Tibial artery (tissue), 4 donors: ENCODE results near the gene OBP2A.

Experiments used
- DNase-seq, 2 donors: peaks; one replicate each; pipeline ENCODE4 v3.0.0-alpha.2; 2019
- H3K27ac ChIP-seq, 2 donors: fragments of 200-600 bp; sonication (generic) in 1 of 2; 1 replicate in 1 of 2; 2 replicates in 1 of 2; pipeline ENCODE4 v1.5.1; 2018 to 2019; ENCODE audit warnings: mild to moderate bottlenecking in 1 of 2
- H3K27me3 ChIP-seq, 2 donors: fragments of 200-600 bp; sonication (generic) in 1 of 2; one replicate each; pipeline versions ENCODE4 v1.5.1 to v1.6.0; 2016 to 2019
- H3K36me3 ChIP-seq, 3 donors: fragments of 200-600 bp; sonication (generic) in 2 of 3; one replicate each; pipeline ENCODE4 v1.5.1; 2016 to 2019; ENCODE audit warnings: mild to moderate bottlenecking in 2 of 3
- H3K4me1 ChIP-seq, 4 donors: fragments of 200-600 bp; sonication (generic) in 2 of 4; 1 replicate in 3 of 4; 2 replicates in 1 of 4; pipeline ENCODE4 v1.5.1; 2016 to 2019
- H3K4me3 ChIP-seq, 2 donors: fragments of 200-600 bp; sonication (generic) in 1 of 2; 1 replicate in 1 of 2; 2 replicates in 1 of 2; pipeline ENCODE4 v1.5.1; 2018 to 2019; ENCODE audit warnings: mild to moderate bottlenecking in 2 of 2
- H3K9me3 ChIP-seq, 3 donors: fragments of 200-600 bp; sonication (generic) in 1 of 3; one replicate each; pipeline ENCODE4 v1.5.1; 2016 to 2019
- intact Hi-C: fragments of 100-400 bp; cut with DNase I; formaldehyde crosslinking; loops from one replicate; pipeline ENCODE4 v1.15.0; 2023; ENCODE audit warnings: low total_unique reads
- TF ChIP-seq, protein P1 (sequence below), 2 experiments: fragments of 200-600 bp in 1 of 2; fragments of 450-650 bp in 1 of 2; IDR thresholded peaks; one replicate each; pipeline ENCODE4 v1.5.1; 2017 to 2019; ENCODE audit warnings: antibody characterized with exemption in 2 of 2, mild to moderate bottlenecking in 1 of 2, moderate library complexity in 1 of 2

OBP2A gene

DNA sequence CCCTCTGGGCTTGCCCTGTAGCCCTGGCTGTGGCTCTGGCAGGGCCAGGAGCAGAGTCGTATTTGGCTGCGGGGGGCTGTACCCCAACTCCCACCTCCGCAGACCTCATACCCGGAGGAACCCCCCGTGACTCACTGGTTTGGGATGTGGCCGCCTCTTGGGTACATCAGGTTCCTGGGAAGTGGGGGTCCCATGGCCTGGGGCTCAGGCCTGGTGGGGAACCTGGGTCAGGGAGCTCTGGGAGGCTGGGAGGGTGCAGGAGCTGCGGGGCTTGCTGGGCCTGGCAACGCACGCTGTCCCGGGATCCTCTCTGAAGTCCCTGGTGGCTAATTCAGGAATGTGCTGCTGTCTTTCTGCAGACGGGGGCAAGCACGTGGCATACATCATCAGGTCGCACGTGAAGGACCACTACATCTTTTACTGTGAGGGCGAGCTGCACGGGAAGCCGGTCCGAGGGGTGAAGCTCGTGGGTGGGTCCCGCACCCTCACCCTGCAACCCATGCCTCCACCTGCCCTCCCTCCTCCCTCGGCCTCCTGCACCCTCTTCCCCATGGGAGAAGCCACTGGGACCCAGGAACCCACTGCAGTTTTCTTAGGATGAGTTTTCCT is 22.3 kb upstream of the OBP2A start:
- no peak overlapping the region for H3K27ac ChIP-seq
- no peak overlapping the region for H3K4me3 ChIP-seq
- peaks cover 0 to 61% of the 10 kb centered on the region in 2 donors for H3K27me3 ChIP-seq
- DNase-seq, result peak in 1 of 2 donors; percentile 44
- TF ChIP-seq, protein P1, sequence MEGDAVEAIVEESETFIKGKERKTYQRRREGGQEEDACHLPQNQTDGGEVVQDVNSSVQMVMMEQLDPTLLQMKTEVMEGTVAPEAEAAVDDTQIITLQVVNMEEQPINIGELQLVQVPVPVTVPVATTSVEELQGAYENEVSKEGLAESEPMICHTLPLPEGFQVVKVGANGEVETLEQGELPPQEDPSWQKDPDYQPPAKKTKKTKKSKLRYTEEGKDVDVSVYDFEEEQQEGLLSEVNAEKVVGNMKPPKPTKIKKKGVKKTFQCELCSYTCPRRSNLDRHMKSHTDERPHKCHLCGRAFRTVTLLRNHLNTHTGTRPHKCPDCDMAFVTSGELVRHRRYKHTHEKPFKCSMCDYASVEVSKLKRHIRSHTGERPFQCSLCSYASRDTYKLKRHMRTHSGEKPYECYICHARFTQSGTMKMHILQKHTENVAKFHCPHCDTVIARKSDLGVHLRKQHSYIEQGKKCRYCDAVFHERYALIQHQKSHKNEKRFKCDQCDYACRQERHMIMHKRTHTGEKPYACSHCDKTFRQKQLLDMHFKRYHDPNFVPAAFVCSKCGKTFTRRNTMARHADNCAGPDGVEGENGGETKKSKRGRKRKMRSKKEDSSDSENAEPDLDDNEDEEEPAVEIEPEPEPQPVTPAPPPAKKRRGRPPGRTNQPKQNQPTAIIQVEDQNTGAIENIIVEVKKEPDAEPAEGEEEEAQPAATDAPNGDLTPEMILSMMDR (IDR thresholded peaks at IDR 0.05), result no peak
- no peaks in the 10 kb centered on the region for H3K4me1 ChIP-seq
- no peaks in the 10 kb centered on the region for H3K9me3 ChIP-seq
- H3K36me3 ChIP-seq, result no peaks in the 10 kb centered on the region
- intact Hi-C loops, result no loop called here

DNA sequence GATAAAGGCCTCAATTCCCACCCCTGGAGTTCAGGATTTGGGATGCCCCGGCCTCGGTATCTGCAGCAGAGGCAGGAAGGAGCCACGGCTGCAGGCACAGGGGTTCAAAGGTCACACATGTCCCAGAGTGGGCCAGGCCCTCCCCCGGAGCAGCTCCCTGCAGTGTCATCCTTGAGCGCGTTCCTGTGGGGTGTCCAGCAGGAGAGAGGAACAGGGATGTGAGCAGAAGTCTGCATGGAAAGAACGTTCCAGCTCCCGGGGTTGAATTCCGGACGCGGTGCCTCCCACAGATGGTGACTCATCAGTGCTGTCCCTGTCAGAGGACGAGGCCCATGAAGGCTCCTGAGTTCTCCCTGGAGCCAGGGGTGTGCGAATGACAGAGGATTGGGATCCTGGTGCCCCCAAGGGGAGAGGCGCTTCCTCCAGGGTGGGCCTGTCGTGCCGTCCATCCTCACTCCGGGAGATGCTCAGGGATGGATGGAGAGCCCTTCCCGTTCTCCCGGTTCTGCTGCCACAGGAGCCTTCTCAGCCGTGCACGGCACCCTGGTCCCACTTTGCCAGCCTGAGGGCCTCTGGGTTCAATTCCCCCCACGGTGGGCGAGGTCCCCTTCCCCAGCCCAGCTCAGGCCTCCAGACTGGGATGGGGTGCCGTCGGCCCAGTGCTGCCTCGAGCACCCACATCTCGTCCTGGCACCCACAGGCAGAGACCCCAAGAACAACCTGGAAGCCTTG is 21.6 kb upstream of the OBP2A start:
- Histone ChIP-seq H3K4me1 (no peaks in the 10 kb centered on the region), H3K27ac (no peak overlapping the region), H3K4me3 (no peak overlapping the region), H3K27me3 (peaks cover 0 to 61% of the 10 kb centered on the region in 2 donors), H3K9me3 (no peaks in the 10 kb centered on the region), H3K36me3 (no peaks in the 10 kb centered on the region)
- DNase-seq, result peak in 1 of 2 donors; percentile 51
- intact Hi-C loops, result no loop called here
- TF ChIP-seq, protein P1 (IDR thresholded peaks at IDR 0.05), result no peak

DNA sequence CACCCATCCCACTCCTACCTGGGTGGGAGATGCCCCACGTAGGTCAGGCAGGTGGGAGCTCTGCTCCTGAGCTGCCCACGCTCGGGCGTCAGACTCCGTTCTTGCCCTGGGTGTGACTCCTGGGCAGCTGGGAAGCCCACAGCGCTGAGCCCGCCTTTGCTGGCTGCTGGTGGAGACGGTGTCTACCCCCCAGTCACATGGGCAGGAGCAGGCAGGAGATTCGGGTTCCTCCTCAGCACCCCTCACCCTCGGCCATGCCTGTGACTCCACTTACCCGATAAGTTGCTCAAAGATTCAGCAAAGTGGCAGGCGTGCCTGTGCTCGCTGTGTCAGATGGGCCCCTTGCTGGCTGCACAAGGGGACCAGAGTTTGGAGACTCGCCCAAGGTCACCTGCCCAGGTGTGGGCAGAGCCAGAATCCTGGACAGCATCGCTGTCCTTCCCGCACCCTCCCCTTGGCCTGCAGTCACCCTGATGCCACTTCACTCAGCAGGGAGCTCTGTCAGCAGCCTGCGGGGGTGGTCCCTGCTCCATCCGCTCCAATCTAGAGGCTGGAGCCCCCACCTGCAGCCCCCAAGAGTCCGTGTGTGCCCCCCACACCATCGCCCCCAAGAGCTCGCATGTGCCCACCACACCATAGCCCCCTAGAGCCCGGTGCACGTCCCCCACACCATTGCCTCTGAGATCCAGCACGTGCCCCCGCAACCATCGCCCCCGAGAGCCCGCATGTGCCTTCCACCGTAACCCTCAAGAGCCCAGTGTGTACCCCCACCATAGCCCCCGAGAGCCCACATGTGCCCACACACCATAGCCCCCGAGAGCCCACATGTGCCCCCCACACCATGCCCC is 20.5 kb upstream of the OBP2A start:
- Histone ChIP-seq H3K4me3 (no peak overlapping the region), H3K36me3 (no peaks in the 10 kb centered on the region), H3K27me3 (peaks cover 0 to 66% of the 10 kb centered on the region in 2 donors), H3K4me1 (no peaks in the 10 kb centered on the region), H3K9me3 (peaks cover 0 to 5% (median 3%) of the 10 kb centered on the region in 3 donors), H3K27ac (no peak overlapping the region)
- DNase-seq, result peak in 1 of 2 donors; percentile 51
- TF ChIP-seq, protein P1 (IDR thresholded peaks at IDR 0.05), result no peak
- intact Hi-C loops, result no loop called here

DNA sequence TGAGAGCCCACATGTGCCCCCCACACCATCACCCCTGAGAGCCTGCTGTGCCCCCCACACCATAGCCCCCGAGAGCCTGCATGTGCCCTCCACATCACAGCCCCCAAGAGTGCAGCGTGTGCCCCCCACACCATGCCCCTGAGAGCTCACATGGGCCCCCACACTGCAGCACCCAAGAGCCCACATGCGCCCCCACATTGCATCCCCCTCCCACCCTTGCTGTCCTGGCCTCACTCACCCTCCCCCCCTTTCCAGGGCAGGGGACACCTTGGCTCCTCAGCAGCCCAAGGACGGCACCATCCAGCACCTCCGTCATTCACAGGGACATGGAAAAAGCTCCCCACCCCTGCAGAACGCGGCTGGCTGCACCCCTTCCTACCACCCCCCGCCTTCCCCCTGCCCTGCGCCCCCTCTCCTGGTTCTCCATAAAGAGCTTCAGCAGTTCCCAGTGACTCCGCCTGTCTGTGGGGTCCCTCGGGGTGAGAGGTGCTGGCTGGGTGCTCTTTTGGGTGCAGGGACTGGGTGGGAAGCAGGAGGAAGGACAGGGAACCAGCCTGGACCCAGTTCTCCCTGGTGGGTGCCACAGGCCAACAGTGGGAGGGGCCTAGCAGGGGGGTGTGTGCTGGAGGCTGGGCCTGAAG is 19.7 kb upstream of the OBP2A start:
- no peak overlapping the region for H3K4me3 ChIP-seq
- peaks cover 0 to 5% (median 3%) of the 10 kb centered on the region in 3 donors for H3K9me3 ChIP-seq
- intact Hi-C loops, result no loop called here
- peak in 1 of 2 donors; percentile 45 for DNase-seq
- H3K4me1 ChIP-seq, result no peaks in the 10 kb centered on the region
- H3K36me3 ChIP-seq, result no peaks in the 10 kb centered on the region
- TF ChIP-seq, protein P1 (IDR thresholded peaks at IDR 0.05), result no peak
- H3K27me3 ChIP-seq, result peaks cover 0 to 70% of the 10 kb centered on the region in 2 donors
- no peak overlapping the region for H3K27ac ChIP-seq
